IPS DF 6.9 (cell line): ENCODE measurements around the gene HP.
"Not testable (repeated sequence)": the region's sequence is repeated elsewhere in the genome, so short reads cannot be mapped to it uniquely, and the experiment has no call there.

ENCODE experiments used
- DNase-seq: peaks from one replicate; pipeline ENCODE4 v3.0.0-alpha.2; 2013; ENCODE audit warnings: low read depth, low spot score
- H3K27ac ChIP-seq: one replicate; pipeline ENCODE4 v1.5.1; 2013; ENCODE audit warnings: low read length, control low read depth
- H3K27me3 ChIP-seq: 2 replicates; pipeline ENCODE4 v1.6.1; 2013; ENCODE audit warnings: mild to moderate bottlenecking, low read length; ENCODE audit not compliant: control insufficient read depth, insufficient read depth
- H3K36me3 ChIP-seq: 2 replicates; pipeline ENCODE4 v1.6.1; 2013; ENCODE audit warnings: low read length; ENCODE audit not compliant: control insufficient read depth, insufficient read depth
- H3K4me1 ChIP-seq: 2 replicates; pipeline ENCODE4 v1.6.1; 2013; ENCODE audit warnings: low read length; ENCODE audit not compliant: control insufficient read depth, insufficient read depth
- H3K4me3 ChIP-seq: 2 replicates; pipeline ENCODE4 v1.5.1; 2013; ENCODE audit warnings: mild to moderate bottlenecking, low read length
- H3K9me3 ChIP-seq: 2 replicates; pipeline ENCODE4 v1.6.1; 2013; ENCODE audit warnings: low read length, inconsistent platforms; ENCODE audit not compliant: control insufficient read depth, insufficient read depth
- WGBS: extraction: QIAGEN DNeasy Blood & Tissue Kit; methylation state at CpG from one replicate; pipeline ENCODE4 v1.1.7; 2013; ENCODE audit warnings: mixed read lengths, missing lambda C conversion rate; ENCODE audit not compliant: insufficient read length, insufficient coverage; 5-methylcytosine and 5-hydroxymethylcytosine counted together

Gene HP

DNA sequence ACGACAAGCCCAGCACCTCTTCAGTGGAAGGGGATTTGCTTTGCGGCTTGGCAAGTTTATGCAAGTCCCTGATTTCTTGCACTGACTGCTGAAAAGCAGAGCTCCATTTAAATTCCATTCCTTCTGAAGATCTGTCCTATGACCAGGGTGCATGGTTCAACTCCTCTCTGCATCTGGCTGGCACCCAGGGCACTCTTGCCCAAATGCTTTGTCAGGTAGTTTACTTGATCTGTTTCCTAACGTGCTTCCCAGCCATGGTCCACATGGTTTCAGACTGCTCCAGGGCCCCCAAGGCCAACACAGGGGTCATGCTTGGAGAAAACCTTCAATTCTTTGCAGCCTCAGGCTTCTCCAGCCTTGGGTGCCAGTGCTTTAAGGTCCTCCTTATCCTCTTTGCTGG is 11.2 kb upstream of the HP start:
- Histone ChIP-seq H3K9me3 (no peaks in the 10 kb centered on the region), H3K36me3 (no peaks in the 10 kb centered on the region; the same call in 1 of the 2 replicates), H3K4me3 (no peak overlapping the region), H3K27ac (no peak overlapping the region), H3K27me3 (no peaks in the 10 kb centered on the region), H3K4me1 (no peaks in the 10 kb centered on the region)
- DNase-seq, result no peak
- WGBS, result no CpG with 5 or more reads among the region's 3 CpGs

- no peaks in the 10 kb centered on the region for H3K4me1 ChIP-seq
- H3K4me3 ChIP-seq, result no peak overlapping the region
- H3K27ac ChIP-seq, result no peak overlapping the region
- no peak for DNase-seq
- no CpG with 5 or more reads among the region's 1 CpG for WGBS
- no peaks in the 10 kb centered on the region; the same call in 1 of the 2 replicates for H3K36me3 ChIP-seq
- no peaks in the 10 kb centered on the region for H3K9me3 ChIP-seq
- no peaks in the 10 kb centered on the region for H3K27me3 ChIP-seq
Measured at GRCh38 chr16:72043539-72043938, 10.8 kb upstream of the HP start.

GRCh38 chr16:72044296-72044695 is 10.0 kb upstream of the HP start:
- DNase-seq, result no peak
- Histone ChIP-seq H3K27ac (no peak overlapping the region), H3K27me3 (no peaks in the 10 kb centered on the region), H3K4me1 (no peaks in the 10 kb centered on the region), H3K4me3 (no peak overlapping the region), H3K36me3 (no peaks in the 10 kb centered on the region; the same call in 1 of the 2 replicates), H3K9me3 (no peaks in the 10 kb centered on the region)
- WGBS, result no CpG with 5 or more reads among the region's 6 CpGs

- no CpG with 5 or more reads among the region's 2 CpGs for WGBS
Measured at GRCh38 chr16:72044825-72045359, 9.4 kb upstream of the HP start.

DNA sequence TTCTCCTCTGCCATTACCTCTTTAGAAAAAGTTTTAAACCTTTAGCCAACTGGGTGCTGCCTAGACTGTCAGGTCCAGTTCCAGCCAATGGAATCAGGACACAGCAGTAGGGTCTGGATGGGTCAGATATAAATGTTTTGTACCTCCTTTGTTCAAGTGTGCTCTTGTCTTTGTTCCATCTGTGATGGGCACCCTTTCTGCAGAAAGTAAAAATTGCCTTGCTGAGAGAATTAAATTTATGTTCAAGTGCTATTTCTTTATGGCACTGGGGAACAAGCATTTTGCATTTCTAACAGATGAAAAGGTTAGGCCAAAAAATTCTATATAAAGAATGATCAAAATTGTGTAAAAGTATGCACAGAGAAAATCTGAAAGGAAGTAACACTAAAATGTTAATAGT is 5.2 kb upstream of the HP start:
- H3K27ac ChIP-seq, result no peak overlapping the region
- H3K36me3 ChIP-seq, result no peaks in the 10 kb centered on the region
- H3K27me3 ChIP-seq, result no peaks in the 10 kb centered on the region
- no peaks in the 10 kb centered on the region for H3K9me3 ChIP-seq
- H3K4me3 ChIP-seq, result no peak overlapping the region
- no peaks in the 10 kb centered on the region for H3K4me1 ChIP-seq
- DNase-seq, result no peak

More at GRCh38 chr16:72044825-72045359, 9.4 kb upstream of the HP start:
- no peak for DNase-seq
- Histone ChIP-seq H3K4me1 (no peaks in the 10 kb centered on the region), H3K27ac (no peak overlapping the region), H3K4me3 (no peak overlapping the region), H3K36me3 (no peaks in the 10 kb centered on the region; the same call in 1 of the 2 replicates), H3K9me3 (no peaks in the 10 kb centered on the region), H3K27me3 (no peaks in the 10 kb centered on the region)

- Histone ChIP-seq H3K4me1 (no peaks in the 10 kb centered on the region), H3K9me3 (no peaks in the 10 kb centered on the region), H3K36me3 (no peaks in the 10 kb centered on the region), H3K27me3 (no peaks in the 10 kb centered on the region), H3K4me3 (no peak overlapping the region), H3K27ac (no peak overlapping the region)
- WGBS, result no CpG with 5 or more reads among the region's 4 CpGs
- no peak for DNase-seq
Measured at GRCh38 chr16:72050769-72051464, 3.4 kb upstream of the HP start.

DNA sequence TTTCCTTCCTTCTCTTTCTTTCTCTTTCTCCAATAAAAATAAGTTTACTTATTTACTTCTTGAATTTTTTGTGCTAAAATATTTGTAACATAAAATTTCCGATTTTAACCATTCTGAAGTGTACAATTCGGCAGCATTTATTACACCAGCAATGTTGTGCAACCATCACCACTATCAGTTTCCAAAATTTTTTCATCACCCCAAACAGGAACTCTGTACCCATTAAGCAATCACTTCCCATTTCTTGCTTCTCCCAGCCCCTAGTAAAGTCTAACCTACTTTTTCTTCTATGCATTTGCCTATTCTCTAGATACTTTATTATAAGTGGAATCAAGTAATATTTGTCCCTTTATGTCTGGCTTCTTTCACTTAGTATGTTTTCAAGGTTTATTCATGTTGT is 2.5 kb upstream of the HP start:
- H3K27ac ChIP-seq, result no peak overlapping the region
- no peak for DNase-seq
- H3K4me1 ChIP-seq, result no peaks in the 10 kb centered on the region
- H3K36me3 ChIP-seq, result no peaks in the 10 kb centered on the region
- no CpG with 5 or more reads among the region's 2 CpGs for WGBS
- H3K4me3 ChIP-seq, result no peak overlapping the region
- H3K27me3 ChIP-seq, result no peaks in the 10 kb centered on the region
- no peaks in the 10 kb centered on the region for H3K9me3 ChIP-seq

- Histone ChIP-seq H3K27me3 (no peaks in the 10 kb centered on the region), H3K4me1 (no peaks in the 10 kb centered on the region), H3K4me3 (no peak overlapping the region), H3K36me3 (no peaks in the 10 kb centered on the region), H3K9me3 (no peaks in the 10 kb centered on the region), H3K27ac (no peak overlapping the region)
- DNase-seq, result no peak
- no CpG with 5 or more reads among the region's 4 CpGs for WGBS
Measured at GRCh38 chr16:72055911-72056310, 1.6 kb downstream of the HP start.

DNA sequence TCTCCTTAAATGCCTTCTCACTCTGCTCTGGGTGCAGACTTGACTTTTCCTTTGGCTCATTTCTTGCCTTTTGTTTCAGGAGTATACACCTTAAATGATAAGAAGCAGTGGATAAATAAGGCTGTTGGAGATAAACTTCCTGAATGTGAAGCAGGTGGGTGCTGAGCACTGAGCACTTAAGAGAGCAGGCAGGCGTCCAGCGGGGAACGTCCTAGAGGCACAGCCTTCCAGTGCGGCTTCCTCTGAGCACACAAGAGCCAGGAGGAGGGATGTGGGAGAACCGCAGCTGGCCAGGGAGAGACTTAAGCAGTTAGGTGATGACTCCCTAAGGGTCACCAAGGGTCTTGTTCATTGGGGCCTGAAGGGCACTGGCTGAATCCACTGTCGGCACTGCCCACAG is 3.0 kb downstream of the HP start:
- H3K4me1 ChIP-seq, H3K27ac ChIP-seq, DNase-seq, H3K36me3 ChIP-seq, H3K27me3 ChIP-seq, H3K9me3 ChIP-seq, H3K4me3 ChIP-seq: not testable (repeated sequence)
- WGBS, result no CpG with 5 or more reads among the region's 6 CpGs

- H3K4me3 ChIP-seq, H3K27ac ChIP-seq, DNase-seq, H3K36me3 ChIP-seq, H3K27me3 ChIP-seq, H3K9me3 ChIP-seq, H3K4me1 ChIP-seq: not testable (repeated sequence)
- no CpG with 5 or more reads among the region's 7 CpGs for WGBS
Measured at GRCh38 chr16:72059060-72059459, 4.8 kb downstream of the HP start.

DNA sequence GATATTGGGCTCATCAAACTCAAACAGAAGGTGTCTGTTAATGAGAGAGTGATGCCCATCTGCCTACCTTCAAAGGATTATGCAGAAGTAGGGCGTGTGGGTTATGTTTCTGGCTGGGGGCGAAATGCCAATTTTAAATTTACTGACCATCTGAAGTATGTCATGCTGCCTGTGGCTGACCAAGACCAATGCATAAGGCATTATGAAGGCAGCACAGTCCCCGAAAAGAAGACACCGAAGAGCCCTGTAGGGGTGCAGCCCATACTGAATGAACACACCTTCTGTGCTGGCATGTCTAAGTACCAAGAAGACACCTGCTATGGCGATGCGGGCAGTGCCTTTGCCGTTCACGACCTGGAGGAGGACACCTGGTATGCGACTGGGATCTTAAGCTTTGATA is 6.1 kb downstream of the HP start:
- H3K27me3 ChIP-seq, result no peaks in the 10 kb centered on the region
- WGBS, result no CpG with 5 or more reads among the region's 9 CpGs
- H3K27ac ChIP-seq, result no peak overlapping the region
- no peaks in the 10 kb centered on the region for H3K9me3 ChIP-seq
- H3K4me1 ChIP-seq, result no peaks in the 10 kb centered on the region
- no peak overlapping the region for H3K4me3 ChIP-seq
- DNase-seq, result no peak
- H3K36me3 ChIP-seq, result no peaks in the 10 kb centered on the region
